HFFc6 (cell line): ENCODE results near the gene AP1S3. TPM values are rescaled to one million over a fixed set of nuclear protein-coding genes. Genes with fewer than 3 reads are reported as not detected.
A peak's percentile ranks its signal among the peaks of the same experiment; 100 is the strongest.

Experiments
- DNase-seq: peaks from one replicate; pipeline ENCODE4 v3.0.0-alpha.2; 2018
- H3K27ac Mint-ChIP-seq: 2 replicates; pipeline ENCODE4 v1.8.0; 2020; ENCODE audit warnings: mild to moderate bottlenecking, mixed read lengths
- H3K27me3 Mint-ChIP-seq: 2 replicates; pipeline ENCODE4 v1.8.0; 2021; ENCODE audit warnings: mild to moderate bottlenecking, moderate library complexity, mixed read lengths; ENCODE audit not compliant: insufficient read depth
- H3K36me3 Mint-ChIP-seq: 2 replicates; pipeline ENCODE4 v1.8.0; 2021; ENCODE audit warnings: low read depth, mixed read lengths
- H3K4me1 Mint-ChIP-seq: 2 replicates; pipeline ENCODE4 v1.8.0; 2020; ENCODE audit warnings: low read depth, mixed read lengths
- H3K4me3 Mint-ChIP-seq: 2 replicates; pipeline ENCODE4 v1.8.0; 2020; ENCODE audit warnings: mild to moderate bottlenecking, moderate library complexity, mixed read lengths
- H3K9me3 Mint-ChIP-seq: 2 replicates; pipeline ENCODE4 v1.8.0; 2020; ENCODE audit warnings: mild to moderate bottlenecking, mixed read lengths
- long read RNA-seq: library from polyadenylated mRNA; unstranded; transcript quantifications from one replicate; pipeline ENCODE4 v2.0.0, GENCODE V29; 2019
- total RNA-seq, 6 experiments: library from RNA; stranded (reverse); fragmentation: NEBNext Ultra II Directional; extraction: Animal tissue kit (Norgen Biotek cat#: 25700); gene quantifications; 2 replicates in 1 of 6; 3 replicates in 5 of 6; pipeline ENCODE4 v1.2.3, GENCODE V29; 2021
- TF ChIP-seq, protein P1 (sequence below): fragments of 200-600 bp; sonication (generic); IDR thresholded peaks from 2 replicates; pipeline ENCODE4 v1.5.0; 2021; ENCODE audit warnings: antibody characterized with exemption, mild to moderate bottlenecking

AP1S3 gene
- 10 to 100 TPM in 3 of 6 experiments, 1 to 10 TPM in 3; 7.4 to 12.7 (median 9.9) TPM for total RNA-seq
- long read RNA-seq, transcript AP1S3-203 (5 exons, 830 nt) = major isoform, 7 of 8 reads
- long read RNA-seq, partial matches to known transcripts = 0 of 8 reads
- long read RNA-seq, other reads (novel, unspliced or antisense) = 1 of 8 reads

- Mint-ChIP-seq H3K27ac (peak within 1 kb of the TSS; percentile 12; the same call in 1 of the 2 replicates), H3K9me3 (no peaks in the 10 kb centered on the region)
- TF ChIP-seq, protein P1, sequence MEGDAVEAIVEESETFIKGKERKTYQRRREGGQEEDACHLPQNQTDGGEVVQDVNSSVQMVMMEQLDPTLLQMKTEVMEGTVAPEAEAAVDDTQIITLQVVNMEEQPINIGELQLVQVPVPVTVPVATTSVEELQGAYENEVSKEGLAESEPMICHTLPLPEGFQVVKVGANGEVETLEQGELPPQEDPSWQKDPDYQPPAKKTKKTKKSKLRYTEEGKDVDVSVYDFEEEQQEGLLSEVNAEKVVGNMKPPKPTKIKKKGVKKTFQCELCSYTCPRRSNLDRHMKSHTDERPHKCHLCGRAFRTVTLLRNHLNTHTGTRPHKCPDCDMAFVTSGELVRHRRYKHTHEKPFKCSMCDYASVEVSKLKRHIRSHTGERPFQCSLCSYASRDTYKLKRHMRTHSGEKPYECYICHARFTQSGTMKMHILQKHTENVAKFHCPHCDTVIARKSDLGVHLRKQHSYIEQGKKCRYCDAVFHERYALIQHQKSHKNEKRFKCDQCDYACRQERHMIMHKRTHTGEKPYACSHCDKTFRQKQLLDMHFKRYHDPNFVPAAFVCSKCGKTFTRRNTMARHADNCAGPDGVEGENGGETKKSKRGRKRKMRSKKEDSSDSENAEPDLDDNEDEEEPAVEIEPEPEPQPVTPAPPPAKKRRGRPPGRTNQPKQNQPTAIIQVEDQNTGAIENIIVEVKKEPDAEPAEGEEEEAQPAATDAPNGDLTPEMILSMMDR = peak; percentile 43; the same call in 1 of the 2 replicates
Observed at GRCh38 chr2:223837287-223838061, at the start of gene AP1S3. Gene AP1S3, minus strand, starts transcription at chr2:223837582. Its CDS starts 132 bp downstream, at chr2:223837450.

GRCh38 chr2:223887127-223887526, 49.7 kb upstream of the AP1S3 start:
- no peak for DNase-seq
- H3K36me3 Mint-ChIP-seq = peaks cover 24% of the 10 kb centered on the region
- H3K27me3 Mint-ChIP-seq = peaks cover 4% of the 10 kb centered on the region; the same call in 1 of the 2 replicates
- peaks cover 34% of the 10 kb centered on the region for H3K4me1 Mint-ChIP-seq
- TF ChIP-seq, protein P1 = no peak
- no peaks in the 10 kb centered on the region for H3K9me3 Mint-ChIP-seq
- peak overlapping the region; percentile 34; the same call in 1 of the 2 replicates for H3K27ac Mint-ChIP-seq
- no peak overlapping the region for H3K4me3 Mint-ChIP-seq

More at GRCh38 chr2:223837287-223838061, at the start of gene AP1S3:
- peaks cover 10% of the 10 kb centered on the region for H3K4me1 Mint-ChIP-seq
- peak within 1 kb of the TSS; percentile 97 for H3K4me3 Mint-ChIP-seq
- H3K27me3 Mint-ChIP-seq = peaks cover 6% of the 10 kb centered on the region
- peak; percentile 20 for DNase-seq
- H3K36me3 Mint-ChIP-seq = no peaks in the 10 kb centered on the region; the same call in 1 of the 2 replicates

DNA sequence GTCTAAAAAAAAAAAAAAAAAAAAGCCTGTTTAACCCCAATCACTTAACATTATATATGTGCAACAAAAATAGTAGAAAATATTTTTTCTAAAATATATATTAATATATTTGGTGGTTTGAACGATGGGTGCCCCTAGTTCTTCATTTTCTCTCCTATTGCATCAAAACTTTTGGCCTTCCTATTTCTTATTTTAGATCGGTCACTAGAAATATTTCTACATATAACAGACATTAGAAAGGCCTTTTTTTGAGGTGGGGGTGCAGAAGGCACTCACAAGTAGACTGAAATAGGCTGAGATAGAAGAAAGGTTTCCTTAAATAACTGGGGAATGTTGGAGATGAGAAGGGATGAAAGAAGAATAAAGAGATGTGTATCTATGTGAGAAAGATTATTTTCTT, 49.3 kb upstream of the AP1S3 start:
- Mint-ChIP-seq H3K27me3 (peaks cover 4% of the 10 kb centered on the region; the same call in 1 of the 2 replicates), H3K4me1 (peaks cover 34% of the 10 kb centered on the region), H3K36me3 (peaks cover 26% of the 10 kb centered on the region), H3K4me3 (no peak overlapping the region), H3K9me3 (no peaks in the 10 kb centered on the region), H3K27ac (peak overlapping the region; percentile 34; the same call in 1 of the 2 replicates)
- no peak for DNase-seq
- TF ChIP-seq, protein P1 = no peak

DNA sequence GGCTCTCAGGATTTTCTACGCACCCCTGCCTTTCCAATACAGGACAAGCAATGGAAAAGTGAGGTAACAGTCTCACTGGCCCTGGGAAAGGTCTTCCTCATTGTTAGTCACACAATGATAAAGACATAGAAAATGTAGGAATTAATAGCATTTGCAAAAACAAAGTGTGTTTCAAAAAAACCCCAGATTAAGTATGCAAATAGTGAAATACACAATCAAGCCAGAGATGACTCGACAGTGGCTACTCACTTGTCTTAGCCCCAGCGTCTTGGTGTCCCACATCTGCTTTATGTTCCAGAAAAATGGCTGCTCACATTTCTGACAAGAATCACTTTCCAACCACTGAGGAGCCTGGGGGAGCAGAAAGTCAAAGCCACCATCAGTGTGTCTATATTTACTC, 47.0 kb upstream of the AP1S3 start:
- Mint-ChIP-seq H3K9me3 (no peaks in the 10 kb centered on the region), H3K27ac (peak overlapping the region; percentile 86), H3K4me3 (peak overlapping the region; percentile 10; the same call in 1 of the 2 replicates), H3K4me1 (peaks cover 34% of the 10 kb centered on the region), H3K36me3 (peaks cover 32% of the 10 kb centered on the region), H3K27me3 (peaks cover 4% of the 10 kb centered on the region; the same call in 1 of the 2 replicates)
- TF ChIP-seq, protein P1 = no peak
- peak; percentile 68 for DNase-seq

- H3K4me3 Mint-ChIP-seq = no peak overlapping the region
- TF ChIP-seq, protein P1 = no peak
- H3K4me1 Mint-ChIP-seq = peaks cover 29% of the 10 kb centered on the region
- H3K27me3 Mint-ChIP-seq = peaks cover 4% of the 10 kb centered on the region
- no peak overlapping the region for H3K27ac Mint-ChIP-seq
- H3K36me3 Mint-ChIP-seq = peaks cover 36% of the 10 kb centered on the region
- DNase-seq = no peak
- H3K9me3 Mint-ChIP-seq = no peaks in the 10 kb centered on the region
Observed at GRCh38 chr2:223882715-223883114, 45.3 kb upstream of the AP1S3 start.
